CD4-positive, alpha-beta T cell (primary cell): ENCODE measurements around the gene G6PC2. TPM values are rescaled to one million over a fixed set of nuclear protein-coding genes. Genes with fewer than 3 reads are reported as not detected.

Experiments used
- ATAC-seq: fragments of 200-7000 bp; cut with Tn5 transposase; one replicate; pipeline ENCODE4 v1.10.0; 2022; ENCODE audit warnings: mild to moderate bottlenecking; ENCODE audit not compliant: poor library complexity
- CTCF ChIA-PET: fragments of 350-600 bp; sonication (Branson Sonifier 250); formaldehyde crosslinking; loops from one replicate; lab custom pipeline; 2021; ENCODE audit warnings: antibody characterized with exemption, inconsistent platforms; lab: Charles Lee
- POLR2A ChIA-PET: fragments of 350-600 bp; sonication (Branson Sonifier 250); formaldehyde crosslinking; loops from one replicate; lab custom pipeline; 2021; ENCODE audit warnings: antibody characterized with exemption, inconsistent platforms; lab: Charles Lee
- DNase-seq, 14 experiments: peaks; one replicate each; pipeline ENCODE4 v3.0.0-alpha.2; 2013 to 2020; ENCODE audit warnings: mixed read lengths in 2 of 14
- H3K27ac ChIP-seq, 2 donors: one replicate each; pipeline versions ENCODE4 v1.5.1 to v1.7.0; 2013; ENCODE audit warnings: low read length in 2 of 2, low read depth in 1 of 2, mild to moderate bottlenecking in 1 of 2
- H3K27me3 ChIP-seq, 2 experiments: 1 replicate in 1 of 2; 2 replicates in 1 of 2; pipeline versions ENCODE4 v1.6.1 to v1.7.0; 2013; ENCODE audit warnings: low read length in 2 of 2, control low read depth in 1 of 2, mild to moderate bottlenecking in 1 of 2, moderate library complexity in 1 of 2; ENCODE audit not compliant: insufficient read depth in 2 of 2, control insufficient read depth in 1 of 2
- H3K36me3 ChIP-seq: one replicate; pipeline ENCODE4 v1.6.1; 2013; ENCODE audit warnings: low read length, control low read depth; ENCODE audit not compliant: insufficient read depth
- H3K4me1 ChIP-seq: one replicate; pipeline ENCODE4 v1.6.1; 2013; ENCODE audit warnings: low read length, control low read depth; ENCODE audit not compliant: insufficient read depth
- H3K4me3 ChIP-seq: one replicate; pipeline ENCODE4 v1.5.1; 2013; ENCODE audit warnings: mild to moderate bottlenecking, low read length, moderate library complexity
- H3K9me3 ChIP-seq, 2 experiments: 1 replicate in 1 of 2; 2 replicates in 1 of 2; pipeline versions ENCODE4 v1.6.1 to v1.7.0; 2013; ENCODE audit warnings: low read length in 2 of 2, mild to moderate bottlenecking in 2 of 2, control low read depth in 1 of 2, moderate library complexity in 1 of 2; ENCODE audit not compliant: control insufficient read depth in 1 of 2, insufficient read depth in 1 of 2
- H3K27ac Mint-ChIP-seq: one replicate; pipeline ENCODE4 v1.8.0; 2020; ENCODE audit warnings: mixed read lengths
- H3K27me3 Mint-ChIP-seq: one replicate; pipeline ENCODE4 v1.8.0; 2021; ENCODE audit warnings: mixed read lengths
- H3K36me3 Mint-ChIP-seq: one replicate; pipeline ENCODE4 v1.8.0; 2021; ENCODE audit warnings: low read depth, mixed read lengths
- H3K4me1 Mint-ChIP-seq: one replicate; pipeline ENCODE4 v1.8.0; 2021; ENCODE audit warnings: low read depth, mixed read lengths
- H3K4me3 Mint-ChIP-seq: one replicate; pipeline ENCODE4 v1.8.0; 2020; ENCODE audit warnings: mild to moderate bottlenecking, mixed read lengths
- H3K9me3 Mint-ChIP-seq: one replicate; pipeline ENCODE4 v1.8.0; 2020; ENCODE audit warnings: mixed read lengths
- CTCF ChIP-seq: fragments of 200-600 bp; IDR thresholded peaks from one replicate; pipeline ENCODE4 v1.8.0; 2022; ENCODE audit warnings: antibody characterized with exemption, mild to moderate bottlenecking
- intact Hi-C, 2 experiments: fragments of 100-400 bp; cut with DNase I in 1 of 2; cut with micrococcal nuclease in 1 of 2; formaldehyde crosslinking; loops; one replicate each; pipeline versions ENCODE4 v1.15.1 to v1.9.0; 2023 to 2025; cut with DNase I, micrococcal nuclease
- polyA plus RNA-seq, 2 donors: library from polyadenylated mRNA; unstranded; fragments of 120-200 nt; gene quantifications; one replicate each; pipeline ENCODE4 v1.2.1, GENCODE V29; 2013
- total RNA-seq, 174 experiments: library from RNA in 2 of 174; stranded (reverse) in 2 of 174; gene quantifications; one replicate each; pipeline ENCODE4 v1.2.3 and lab custom pipeline; 2021 to 2026

G6PC2 gene
- total RNA-seq (not detected), total RNA-seq (lab: John Stamatoyannopoulos, UW) (0 to 0.14 (median 0) reads per million in 172 experiments)
- not detected for polyA plus RNA-seq (2013, experiment 1 of 2)
- polyA plus RNA-seq (2013, experiment 2 of 2) = 0.04 TPM

- no peaks in the 10 kb centered on the region for H3K36me3 ChIP-seq
- no peaks in the 10 kb centered on the region for H3K36me3 Mint-ChIP-seq
- intact Hi-C loops = no loop called here
- TF ChIP-seq CTCF = no peak
- ChIA-PET POLR2A (interaction anchor here (0.5 kb wide), 1 partner anchor 10 kb away, joined by 3 read pairs; no protein-coding TSS in a partner anchor), CTCF (no interaction called here)
- H3K27me3 Mint-ChIP-seq = peaks cover 3% of the 10 kb centered on the region
- H3K27ac Mint-ChIP-seq = no peak within 1 kb of the TSS
- DNase-seq (no peak), ATAC-seq (no peak)
- no peaks in the 10 kb centered on the region for H3K4me1 Mint-ChIP-seq
- H3K9me3 Mint-ChIP-seq = no peaks in the 10 kb centered on the region
- peaks cover 0 to 8% of the 10 kb centered on the region in 2 experiments for H3K27me3 ChIP-seq
- H3K4me3 ChIP-seq = no peak within 1 kb of the TSS
- H3K4me1 ChIP-seq = no peaks in the 10 kb centered on the region
- no peaks in the 10 kb centered on the region for H3K9me3 ChIP-seq
- no peak within 1 kb of the TSS for H3K27ac ChIP-seq
- H3K4me3 Mint-ChIP-seq = no peak within 1 kb of the TSS
These were observed at the start of gene G6PC2 for GRCh38 chr2:168901003-168901402. Gene G6PC2 (plus strand): TSS chr2:168901291. CDS start chr2:168901332, 41 bp downstream.

- Mint-ChIP-seq H3K27ac (no peak overlapping the region), H3K9me3 (no peaks in the 10 kb centered on the region), H3K36me3 (no peaks in the 10 kb centered on the region), H3K4me3 (no peak overlapping the region), H3K27me3 (no peaks in the 10 kb centered on the region), H3K4me1 (no peaks in the 10 kb centered on the region)
- intact Hi-C loops = no loop called here
- Histone ChIP-seq H3K36me3 (no peaks in the 10 kb centered on the region), H3K4me3 (no peak overlapping the region), H3K4me1 (no peaks in the 10 kb centered on the region), H3K9me3 (no peaks in the 10 kb centered on the region), H3K27ac (no peak overlapping the region), H3K27me3 (no peaks in the 10 kb centered on the region)
- TF ChIP-seq CTCF = no peak
- no peak for DNase-seq
- CTCF ChIA-PET = no interaction called here
- POLR2A ChIA-PET = no interaction called here
- no peak for ATAC-seq
These were observed 49.3 kb upstream of the G6PC2 start for GRCh38 chr2:168851674-168852320.

GRCh38 chr2:168852481-168852880 lies 48.6 kb upstream of the G6PC2 start:
- no peaks in the 10 kb centered on the region for H3K27me3 ChIP-seq
- H3K4me3 Mint-ChIP-seq = no peak overlapping the region
- H3K9me3 ChIP-seq = no peaks in the 10 kb centered on the region
- no peak overlapping the region for H3K4me3 ChIP-seq
- DNase-seq (no peak), ATAC-seq (no peak)
- H3K4me1 ChIP-seq = no peaks in the 10 kb centered on the region
- H3K36me3 ChIP-seq = no peaks in the 10 kb centered on the region
- ChIA-PET POLR2A (no interaction called here), CTCF (no interaction called here)
- H3K36me3 Mint-ChIP-seq = no peaks in the 10 kb centered on the region
- H3K27ac ChIP-seq = no peak overlapping the region
- no peaks in the 10 kb centered on the region for H3K4me1 Mint-ChIP-seq
- no peaks in the 10 kb centered on the region for H3K27me3 Mint-ChIP-seq
- H3K27ac Mint-ChIP-seq = no peak overlapping the region
- no peaks in the 10 kb centered on the region for H3K9me3 Mint-ChIP-seq
- no peak for TF ChIP-seq CTCF
- intact Hi-C loops = no loop called here
